Left cardiac atrium (tissue), 4 donors: ENCODE data around the gene ZSCAN21. TPM values are rescaled to one million over a fixed set of nuclear protein-coding genes. Genes with fewer than 3 reads are reported as not detected.

ENCODE experiments used
- ATAC-seq, 2 donors: fragments of 200-7000 bp; cut with Tn5 transposase; one replicate each; pipeline ENCODE4 v1.9.1; 2020; ENCODE audit warnings: mild to moderate bottlenecking in 2 of 2, moderate library complexity in 2 of 2
- DNase-seq: peaks from one replicate; pipeline ENCODE4 v3.0.0-alpha.2; 2020
- intact Hi-C, 2 donors: fragments of 100-400 bp; cut with DNase I; formaldehyde crosslinking; loops; one replicate each; pipeline versions ENCODE4 v1.14.1 to v1.15.1; 2022 to 2023
- total RNA-seq, 2 donors: library from RNA; stranded (reverse); fragmentation: NEBNext Ultra II Directional; extraction: Animal tissue kit (Norgen Biotek cat#: 25700); gene quantifications; one replicate each; pipeline ENCODE4 v1.2.1, GENCODE V29; 2021
- donor health status: DM: no; HTN: yes; CAD: no.
- donor health status: DM: no; HTN: yes; CAD: no; lungs with severe emphysema.
- donor health status: DM: yes; HTN: yes; CAD: no.
- donor health status: Dilated cardiomyopathy.

Gene ZSCAN21
- total RNA-seq, 2 donors from 2014 or later, result 8.4 to 9.1 TPM

- ATAC-seq, result no peak
- no peak for DNase-seq
- intact Hi-C loops, result no loop called here
Measured at GRCh38 chr7:100022621-100023020, 27.0 kb upstream of the ZSCAN21 start.

DNA sequence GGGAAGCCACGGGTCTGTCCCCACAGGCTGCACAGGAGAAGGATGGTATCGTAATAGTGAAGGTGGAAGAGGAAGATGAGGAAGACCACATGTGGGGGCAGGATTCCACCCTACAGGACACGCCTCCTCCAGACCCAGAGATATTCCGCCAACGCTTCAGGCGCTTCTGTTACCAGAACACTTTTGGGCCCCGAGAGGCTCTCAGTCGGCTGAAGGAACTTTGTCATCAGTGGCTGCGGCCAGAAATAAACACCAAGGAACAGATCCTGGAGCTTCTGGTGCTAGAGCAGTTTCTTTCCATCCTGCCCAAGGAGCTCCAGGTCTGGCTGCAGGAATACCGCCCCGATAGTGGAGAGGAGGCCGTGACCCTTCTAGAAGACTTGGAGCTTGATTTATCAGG, 26.0 kb upstream of the ZSCAN21 start:
- DNase-seq (no peak), ATAC-seq (no peak)
- intact Hi-C loops, result no loop called here

DNA sequence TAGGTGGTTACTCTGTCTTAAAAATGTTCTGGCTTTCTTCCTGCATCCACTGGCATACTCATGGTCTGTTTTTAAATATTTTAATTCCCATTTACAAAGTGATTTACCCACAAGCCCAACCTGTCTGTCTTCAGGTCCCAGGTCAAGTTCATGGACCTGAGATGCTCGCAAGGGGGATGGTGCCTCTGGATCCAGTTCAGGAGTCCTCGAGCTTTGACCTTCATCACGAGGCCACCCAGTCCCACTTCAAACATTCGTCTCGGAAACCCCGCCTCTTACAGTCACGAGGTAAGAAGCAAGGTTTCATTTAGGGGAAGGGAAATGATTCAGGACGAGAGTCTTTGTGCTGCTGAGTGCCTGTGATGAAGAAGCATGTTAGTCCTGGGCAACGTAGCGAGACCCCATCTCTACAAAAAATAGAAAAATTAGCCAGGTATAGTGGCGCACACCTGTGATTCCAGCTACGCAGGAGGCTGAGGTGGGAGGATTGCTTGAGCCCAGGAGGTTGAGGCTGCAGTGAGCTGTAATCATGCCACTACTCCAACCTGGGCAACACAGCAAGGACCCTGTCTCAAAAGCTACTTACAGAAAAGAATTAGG, 25.5 kb upstream of the ZSCAN21 start:
- intact Hi-C loops, result no loop called here
- DNase-seq (no peak), ATAC-seq (no peak)

DNA sequence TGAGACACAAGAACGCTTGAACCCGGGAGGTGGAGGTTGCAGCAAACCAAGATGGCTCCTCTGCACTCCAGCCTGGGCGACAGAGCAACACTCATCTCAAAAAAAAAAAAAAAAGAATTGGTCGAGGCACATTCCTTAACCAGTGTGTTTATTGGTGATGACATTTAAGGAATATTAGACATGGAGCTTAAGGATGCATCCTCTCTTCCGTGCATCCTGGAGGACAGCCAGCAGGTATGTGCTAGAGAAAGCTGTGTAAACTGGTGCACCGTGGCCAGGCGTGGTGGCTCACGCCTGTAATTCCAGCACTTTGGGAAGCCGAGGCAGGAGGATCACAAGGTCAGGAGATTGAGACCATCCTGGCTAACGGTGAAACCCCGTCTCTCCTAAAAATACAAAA, 22.4 kb upstream of the ZSCAN21 start:
- intact Hi-C loops, result no loop called here
- DNase-seq (no peak), ATAC-seq (no peak)

DNA sequence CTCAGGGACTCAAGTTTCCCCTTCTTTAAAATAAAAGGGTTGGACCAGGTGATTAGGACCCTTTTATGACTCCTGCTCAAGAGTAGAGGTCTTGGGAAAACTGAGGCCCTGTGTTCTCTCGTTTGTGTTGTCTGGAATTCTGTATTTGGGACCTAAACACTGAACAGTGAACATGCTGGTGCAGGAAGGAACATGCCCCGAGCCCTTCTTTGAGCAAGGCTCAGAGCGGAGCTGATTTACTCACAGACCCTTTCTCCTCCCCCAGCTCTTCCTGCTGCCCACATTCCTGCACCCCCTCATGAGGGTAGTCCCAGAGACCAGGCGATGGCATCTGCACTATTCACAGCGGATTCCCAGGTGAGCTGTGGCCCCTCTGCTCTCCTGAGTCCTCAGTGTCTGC, 20.0 kb upstream of the ZSCAN21 start:
- intact Hi-C loops, result no loop called here
- ATAC-seq (no peak), DNase-seq (no peak)

DNA sequence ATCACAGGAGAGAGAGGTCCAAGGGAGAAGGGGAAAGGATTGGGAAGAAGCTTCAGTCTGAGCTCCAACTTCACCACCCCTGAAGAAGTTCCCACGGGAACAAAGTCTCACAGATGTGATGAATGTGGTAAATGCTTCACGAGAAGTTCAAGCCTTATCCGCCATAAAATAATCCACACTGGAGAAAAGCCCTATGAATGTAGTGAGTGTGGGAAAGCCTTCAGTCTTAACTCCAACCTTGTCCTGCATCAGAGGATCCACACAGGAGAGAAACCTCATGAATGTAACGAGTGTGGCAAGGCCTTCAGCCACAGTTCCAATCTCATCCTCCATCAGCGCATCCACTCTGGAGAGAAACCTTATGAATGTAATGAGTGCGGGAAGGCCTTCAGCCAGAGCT, 16.0 kb upstream of the ZSCAN21 start:
- ATAC-seq (no peak), DNase-seq (no peak)
- intact Hi-C loops, result no loop called here

- ATAC-seq (no peak), DNase-seq (no peak)
- intact Hi-C loops, result no loop called here
Measured at GRCh38 chr7:100034871-100035510, 14.6 kb upstream of the ZSCAN21 start.

GRCh38 chr7:100035876-100036275, 13.7 kb upstream of the ZSCAN21 start:
- intact Hi-C loops, result no loop called here
- no peak for DNase-seq
- no peak for ATAC-seq

- DNase-seq (no peak), ATAC-seq (no peak)
- intact Hi-C loops, result no loop called here
Measured at GRCh38 chr7:100038326-100038725, 11.2 kb upstream of the ZSCAN21 start.

GRCh38 chr7:100040575-100040974, 9.0 kb upstream of the ZSCAN21 start:
- DNase-seq, result no peak
- intact Hi-C loops, result loop anchor here in 1 of 2 donors (10.0 kb wide), 1 partner anchor 46 kb away; no protein-coding TSS in a partner anchor
- no peak for ATAC-seq

DNA sequence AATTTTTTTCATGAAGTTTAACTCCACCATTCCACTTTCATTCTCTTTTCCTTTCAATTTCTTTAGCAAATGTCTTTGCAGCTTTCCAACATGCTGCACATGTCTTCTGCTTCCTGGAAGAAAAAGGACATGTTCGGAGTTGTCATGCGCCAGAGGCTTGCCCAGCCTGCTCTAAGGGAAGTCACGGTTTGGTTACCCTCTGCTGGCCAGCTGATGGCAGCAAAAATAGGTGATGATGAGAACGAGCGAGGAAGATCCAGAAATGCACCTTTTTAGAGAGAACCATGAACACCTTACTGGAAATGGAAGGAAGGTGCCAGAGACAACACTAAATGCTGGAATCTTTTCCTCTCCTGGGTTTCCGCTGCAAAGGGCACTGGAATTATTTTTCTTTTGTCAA, 4.9 kb upstream of the ZSCAN21 start:
- intact Hi-C loops, result loop anchor here in 1 of 2 donors (10.0 kb wide), 1 partner anchor 50 kb away; no protein-coding TSS in a partner anchor
- ATAC-seq, result no peak

DNA sequence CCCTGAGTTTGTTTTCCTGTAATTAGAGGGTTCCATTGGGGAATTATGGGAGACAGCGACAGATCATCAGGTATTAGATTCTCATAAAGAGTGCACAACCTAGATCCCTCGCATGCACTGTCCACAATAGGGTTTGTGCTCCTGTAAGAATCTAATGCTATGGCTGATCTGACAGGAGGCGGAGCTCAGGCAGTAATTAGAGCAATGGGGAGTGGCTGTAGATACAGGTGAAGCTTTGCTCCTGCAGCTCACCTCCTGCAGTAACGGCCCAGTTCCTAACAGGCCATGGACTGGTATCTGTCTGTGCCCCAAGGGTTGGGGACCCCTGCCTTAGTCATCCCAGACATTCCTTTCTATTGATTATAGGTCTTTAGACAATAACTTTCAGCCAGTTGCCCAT, 894 bp upstream of the ZSCAN21 start:
- no peak for ATAC-seq
- intact Hi-C loops, result loop anchor here in 1 of 2 donors (10.0 kb wide), 1 partner anchor 54 kb away; no protein-coding TSS in a partner anchor

More for the DNA sequence above, 4.9 kb upstream of the ZSCAN21 start:
- DNase-seq, result no peak

GRCh38 chr7:100051611-100052010, 2.0 kb downstream of the ZSCAN21 start:
- intact Hi-C loops, result no loop called here
- ATAC-seq (no peak), DNase-seq (no peak)

More for the DNA sequence above, 894 bp upstream of the ZSCAN21 start:
- no peak for DNase-seq

DNA sequence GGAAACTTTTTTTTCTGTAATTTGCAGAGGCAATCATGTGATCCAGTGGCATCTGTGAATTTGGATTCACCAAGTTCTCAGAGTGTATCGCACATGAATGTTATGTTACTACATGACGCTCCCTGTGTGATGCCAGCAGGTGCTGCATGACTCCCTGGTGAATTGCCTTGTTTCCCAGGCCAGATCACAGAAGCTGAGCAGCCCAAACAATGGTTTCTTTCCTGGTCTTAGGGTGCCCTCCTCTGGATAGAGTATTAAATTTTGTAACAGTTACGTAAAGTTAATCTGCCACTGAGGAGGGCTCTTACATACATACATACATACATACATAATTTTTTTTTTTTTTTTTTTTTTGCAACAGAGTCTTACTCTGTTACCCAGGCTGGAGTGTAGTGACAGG, 3.6 kb downstream of the ZSCAN21 start:
- intact Hi-C loops, result no loop called here
- no peak for ATAC-seq
- no peak for DNase-seq

- ATAC-seq (no peak), DNase-seq (no peak)
- intact Hi-C loops, result no loop called here
Measured at GRCh38 chr7:100057006-100057405, 7.4 kb downstream of the ZSCAN21 start.

- intact Hi-C loops, result no loop called here
- DNase-seq, result no peak
- ATAC-seq, result no peak
Measured at GRCh38 chr7:100059251-100059739, 9.7 kb downstream of the ZSCAN21 start.

DNA sequence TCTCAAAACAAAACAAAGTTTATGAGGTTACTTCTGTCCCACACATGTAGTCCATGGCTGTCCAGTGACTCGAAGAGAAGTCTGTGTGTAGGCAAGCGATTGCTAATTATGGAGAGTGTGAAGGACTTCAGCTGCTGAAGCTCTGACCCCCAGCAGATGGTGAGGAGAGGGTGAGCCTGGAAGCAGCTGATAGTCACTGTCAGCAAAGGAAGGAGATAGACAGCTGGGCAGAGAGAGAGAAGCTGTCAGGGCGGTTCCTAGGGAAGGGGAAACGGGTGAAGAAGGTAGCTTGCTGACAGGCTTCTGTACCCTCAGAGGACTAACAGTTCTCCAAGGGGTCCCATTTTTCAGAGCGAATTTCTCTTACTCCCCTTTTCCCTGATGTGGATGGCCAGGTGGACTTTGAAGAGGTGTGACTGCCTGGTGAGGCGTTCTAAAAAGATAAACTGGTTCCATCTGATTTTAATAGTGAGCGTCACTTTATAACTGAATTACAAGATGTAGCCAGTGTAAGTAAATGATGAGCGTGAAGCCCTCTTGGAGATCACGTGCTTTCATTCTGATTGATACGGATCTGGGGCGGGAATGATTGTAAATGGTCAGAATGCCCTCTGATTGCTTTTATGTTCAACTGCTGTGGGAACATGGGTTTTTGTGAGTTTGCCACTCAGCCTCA, 12.1 kb downstream of the ZSCAN21 start:
- intact Hi-C loops, result no loop called here
- DNase-seq (no peak), ATAC-seq (no peak)

DNA sequence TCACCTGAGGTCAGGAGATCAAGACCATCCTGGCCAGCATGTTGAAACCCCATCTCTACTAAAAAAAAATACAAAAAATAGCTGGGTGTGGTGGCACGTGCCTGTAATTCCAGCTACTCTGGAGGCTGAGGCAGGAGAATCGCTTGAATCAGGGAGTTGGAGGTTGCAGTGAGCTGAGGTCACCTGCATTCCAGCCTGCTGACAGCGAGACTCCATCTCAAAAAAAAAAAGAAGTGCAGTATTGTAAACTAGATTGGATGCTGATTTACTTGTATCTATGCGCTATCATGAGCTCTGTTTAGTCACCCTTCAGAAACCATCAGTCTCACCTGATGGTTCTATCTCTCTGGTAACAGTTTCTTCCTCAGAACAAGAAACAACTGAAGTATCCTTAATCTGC, 13.8 kb downstream of the ZSCAN21 start:
- intact Hi-C loops, result no loop called here
- DNase-seq, result no peak
- no peak for ATAC-seq

- ATAC-seq, result no peak
- intact Hi-C loops, result no loop called here
- DNase-seq, result no peak
Measured at GRCh38 chr7:100064162-100064561, 14.6 kb downstream of the ZSCAN21 start.

DNA sequence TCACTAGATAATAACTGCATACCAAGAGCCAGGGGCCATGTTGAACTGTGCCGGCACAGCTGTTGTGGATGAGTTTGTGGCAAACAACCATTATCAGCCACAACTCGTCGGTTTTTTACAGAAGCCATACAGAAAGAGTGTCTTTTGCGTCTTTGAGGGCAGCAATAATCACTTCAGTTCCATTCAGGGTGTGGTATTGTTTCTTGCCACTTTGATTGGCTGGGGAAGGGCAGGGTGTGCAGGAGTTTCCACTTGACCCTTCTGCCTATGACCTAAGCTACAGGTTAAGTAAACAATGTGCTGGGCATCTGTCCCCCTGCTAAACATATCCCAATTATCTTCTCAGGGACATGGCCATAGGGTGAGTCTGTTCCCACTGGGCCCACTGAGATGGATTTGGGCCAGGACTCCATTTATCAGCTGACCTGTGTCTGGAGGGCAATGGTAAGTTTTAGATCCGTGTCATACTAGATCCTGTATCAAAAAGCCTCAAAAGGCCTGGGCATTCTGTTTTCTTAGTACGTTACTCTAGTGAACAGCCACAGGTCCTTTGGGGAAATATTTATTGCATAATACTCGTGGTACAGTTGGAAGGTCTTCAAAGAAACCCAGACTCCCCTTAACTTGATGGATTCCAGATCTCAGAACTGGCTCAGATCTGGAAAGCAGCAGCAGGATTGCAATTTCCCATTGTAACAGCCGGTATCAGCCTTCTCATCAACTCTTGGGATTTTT, 16.0 kb downstream of the ZSCAN21 start:
- DNase-seq, result no peak
- intact Hi-C loops, result no loop called here
- ATAC-seq, result peak; percentile 67 to 72
